ENCODE results near the gene TM7SF3.

TM7SF3 gene

GRCh38 chr12:26937443-26937862 is 76.7 kb downstream of the TM7SF3 start:
- no peak for DNase-seq (ENCODE audit: low read depth in 2 of 2)
- TF ChIP-seq CTCF (IDR thresholded peaks at IDR 0.05; ENCODE audit: low read depth, low read length) = no peak
- H3K4me3 ChIP-seq (replicated peaks in 1 of 2; ENCODE audit: low read depth in 2 of 2, low read length in 2 of 2) = peak overlapping the region; percentile 96 to 99

GRCh38 chr12:26936559-26937442 is 77.4 kb downstream of the TM7SF3 start:
- no peak for DNase-seq (ENCODE audit: low read depth in 2 of 2)
- no peak for TF ChIP-seq CTCF (IDR thresholded peaks at IDR 0.05; ENCODE audit: low read depth, low read length)
- peak overlapping the region; percentile 96 to 99 for H3K4me3 ChIP-seq (replicated peaks in 1 of 2; ENCODE audit: low read depth in 2 of 2, low read length in 2 of 2)

- DNase-seq (ENCODE audit: low read depth in 2 of 2) = no peak
- no peak for TF ChIP-seq CTCF (IDR thresholded peaks at IDR 0.05; ENCODE audit: low read depth, low read length)
- H3K4me3 ChIP-seq (replicated peaks in 1 of 2; ENCODE audit: low read depth in 2 of 2, low read length in 2 of 2) = no peak overlapping the region
These were observed 78.4 kb downstream of the TM7SF3 start for GRCh38 chr12:26935636-26936378.

GRCh38 chr12:26929590-26929989 is 84.6 kb downstream of the TM7SF3 start:
- TF ChIP-seq CTCF (IDR thresholded peaks at IDR 0.05; ENCODE audit: low read depth, low read length) = no peak
- DNase-seq (ENCODE audit: low read depth in 2 of 2) = no peak

GRCh38 chr12:26928661-26929060 is 85.5 kb downstream of the TM7SF3 start:
- TF ChIP-seq CTCF (IDR thresholded peaks at IDR 0.05; ENCODE audit: low read depth, low read length) = no peak
- DNase-seq (ENCODE audit: low read depth in 2 of 2) = no peak
- H3K4me3 ChIP-seq (replicated peaks in 1 of 2; ENCODE audit: low read depth in 2 of 2, low read length in 2 of 2) = no peak overlapping the region

More at GRCh38 chr12:26929590-26929989, 84.6 kb downstream of the TM7SF3 start:
- no peak overlapping the region for H3K4me3 ChIP-seq (replicated peaks in 1 of 2; ENCODE audit: low read depth in 2 of 2, low read length in 2 of 2)

Measured in cardiac fibroblast (primary cell).